ENCODE data around the gene BIRC5.

BIRC5 gene

DNA sequence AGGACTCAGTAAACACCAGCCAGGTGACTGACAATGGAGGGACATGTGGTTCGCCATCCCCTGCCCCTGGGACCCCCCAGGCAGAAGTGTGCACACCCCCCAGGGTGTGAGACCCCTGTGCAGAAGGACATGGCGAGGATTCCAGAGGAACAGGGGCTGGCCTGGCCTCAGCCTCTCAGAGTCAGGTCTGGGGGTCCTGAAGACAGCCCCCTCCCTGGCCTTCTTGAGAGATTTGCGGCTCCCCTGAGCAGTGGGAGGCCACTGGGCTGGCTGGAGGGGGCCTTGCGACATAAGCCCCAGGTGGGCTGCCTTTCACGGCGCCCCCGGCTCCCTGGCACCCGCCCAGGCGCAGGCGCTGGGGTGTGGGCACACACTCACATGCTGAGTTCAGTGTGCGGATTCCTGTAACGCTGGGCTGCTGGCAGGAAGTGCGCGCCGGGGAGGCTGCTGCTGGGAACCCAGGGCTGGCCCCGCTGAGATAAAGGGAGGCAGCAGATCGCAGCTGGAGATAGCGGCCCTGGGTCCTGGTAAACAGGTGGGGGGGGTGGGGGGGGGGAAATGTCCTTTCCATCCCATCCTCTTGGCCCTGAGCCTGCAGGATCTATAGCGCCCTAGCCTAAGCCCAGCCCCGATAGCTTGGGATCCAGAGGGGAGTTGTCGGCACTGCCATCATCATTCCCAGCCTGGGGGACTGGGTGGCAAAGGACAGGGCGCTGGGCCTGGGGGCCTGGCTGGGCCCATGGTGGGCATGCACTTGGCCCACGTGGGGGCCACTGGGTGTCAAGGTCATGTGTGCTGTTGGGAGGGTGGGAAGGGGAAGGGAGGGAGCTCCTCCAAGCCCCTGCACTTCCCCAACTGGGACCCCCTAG is 44.5 kb downstream of the BIRC5 start:
- DNase-seq, result peak; percentile 71

DNA sequence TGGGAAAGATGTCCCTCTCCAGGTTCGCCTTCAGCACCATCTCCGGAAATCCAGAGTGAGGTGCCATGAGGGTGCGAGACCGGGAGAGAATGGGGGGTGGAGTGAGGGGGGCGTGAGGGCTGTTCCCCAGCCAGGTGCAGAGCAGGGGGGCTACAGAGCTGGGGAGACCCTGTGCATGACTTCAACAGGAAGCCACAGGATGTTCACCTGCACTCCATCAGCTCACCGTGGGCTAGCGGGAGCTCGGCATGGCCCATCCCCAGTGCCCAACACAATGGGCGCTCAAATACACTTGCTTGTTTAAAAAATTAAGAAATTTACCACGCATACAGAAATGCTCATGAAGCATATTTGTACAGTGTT is 45.1 kb downstream of the BIRC5 start:
- no peak for DNase-seq

DNA sequence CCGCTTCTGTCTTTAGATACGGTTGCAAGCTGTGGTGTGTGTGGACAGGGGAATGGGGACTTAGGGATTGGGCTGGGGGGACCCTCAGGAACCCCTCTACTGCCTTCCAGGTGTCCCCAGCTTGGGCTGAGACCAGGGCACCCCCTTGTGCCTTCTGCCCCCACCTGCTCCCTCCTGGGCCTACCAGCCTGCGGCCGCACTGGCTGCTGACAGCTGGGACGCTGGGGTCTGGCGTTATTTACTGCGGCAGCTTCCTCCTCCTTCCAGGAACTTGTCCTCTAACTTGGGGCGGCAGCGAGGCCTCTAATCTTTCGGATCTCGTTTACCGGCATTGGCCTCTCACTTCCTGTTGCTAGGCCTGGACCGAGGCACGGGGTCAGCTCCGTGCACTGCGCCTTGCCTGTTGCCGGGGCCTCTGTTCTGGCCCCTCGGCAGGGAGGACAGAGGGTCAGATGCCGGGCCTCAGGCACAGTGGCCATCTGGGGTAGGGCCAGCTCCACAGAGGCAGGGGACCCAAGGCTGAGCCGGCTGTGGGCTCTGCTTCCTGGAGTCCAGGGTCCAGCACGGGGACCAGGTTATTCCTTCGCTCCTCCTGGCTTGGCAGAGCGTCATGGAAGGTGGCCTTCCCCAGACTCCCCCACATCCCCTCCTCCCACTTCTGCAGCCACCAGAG is 49.1 kb downstream of the BIRC5 start:
- no peak for DNase-seq

DNA sequence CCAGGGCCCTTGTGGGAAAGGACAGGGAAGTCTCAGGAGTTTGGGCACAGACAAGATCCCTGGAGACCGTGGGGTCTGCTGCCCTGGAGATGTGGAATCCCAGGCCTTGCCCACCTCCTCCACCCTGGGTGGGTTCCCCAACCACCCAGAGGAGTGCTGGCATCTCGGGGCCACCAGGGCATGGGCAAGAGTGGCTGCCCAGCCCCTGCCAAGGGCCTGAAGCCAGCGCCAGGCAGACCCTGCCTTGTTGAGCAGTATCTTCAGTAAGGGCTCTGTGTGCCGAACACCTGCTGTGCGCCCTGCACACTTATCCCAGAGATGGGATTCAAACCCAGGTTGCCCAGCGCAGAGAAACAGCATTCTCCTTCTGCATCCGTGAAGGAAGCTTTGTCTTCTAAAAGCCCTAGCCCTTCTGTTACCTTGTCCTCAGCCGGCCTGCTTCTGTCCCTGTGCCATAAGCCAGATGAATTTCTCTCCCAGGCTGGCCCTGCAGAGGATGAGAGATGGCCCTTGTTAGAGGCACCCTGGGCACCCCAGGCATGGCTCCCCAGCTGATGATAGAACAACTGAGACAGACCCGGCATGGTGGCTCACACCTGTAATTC is 49.8 kb downstream of the BIRC5 start:
- no peak for DNase-seq

DNA sequence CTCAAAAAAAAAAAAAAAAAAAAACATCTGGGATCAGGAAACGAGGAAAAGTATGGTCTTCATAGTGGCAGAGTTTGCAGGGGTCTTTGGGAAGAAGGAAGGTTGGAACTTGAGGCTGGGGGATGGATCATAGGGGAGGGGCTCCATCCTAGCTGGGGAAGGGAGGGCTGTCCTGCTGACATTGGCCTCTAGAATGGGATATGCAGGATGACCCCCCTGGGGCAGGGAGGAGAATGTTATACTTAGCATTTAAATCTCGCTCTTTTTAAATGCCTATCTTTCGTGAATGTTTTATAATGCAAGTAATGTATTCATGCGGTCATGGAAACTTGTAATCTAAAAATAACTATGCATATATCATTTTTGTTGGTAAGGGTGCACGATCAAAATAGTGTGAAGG is 50.5 kb downstream of the BIRC5 start:
- DNase-seq, result no peak

DNA sequence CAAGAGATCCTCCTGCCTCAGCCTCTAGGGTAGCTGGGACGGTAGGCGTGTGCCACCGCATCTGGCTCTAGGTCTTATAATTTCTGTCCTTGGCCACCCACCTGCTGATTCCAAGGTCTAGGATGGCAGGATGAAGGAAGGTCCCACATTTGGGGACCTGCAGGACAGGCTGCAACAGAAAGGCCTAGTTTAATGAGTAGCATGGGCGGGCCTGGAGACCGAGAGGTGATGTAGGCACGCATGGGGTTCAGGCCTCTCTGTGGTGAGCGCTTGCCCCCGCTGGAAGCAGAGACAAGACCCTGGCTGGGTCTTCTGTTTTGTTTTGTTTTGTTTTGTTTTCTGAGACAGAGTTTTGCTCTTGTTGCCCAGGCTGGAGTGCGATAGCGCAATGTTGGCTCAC is 51.1 kb downstream of the BIRC5 start:
- DNase-seq, result no peak

DNA sequence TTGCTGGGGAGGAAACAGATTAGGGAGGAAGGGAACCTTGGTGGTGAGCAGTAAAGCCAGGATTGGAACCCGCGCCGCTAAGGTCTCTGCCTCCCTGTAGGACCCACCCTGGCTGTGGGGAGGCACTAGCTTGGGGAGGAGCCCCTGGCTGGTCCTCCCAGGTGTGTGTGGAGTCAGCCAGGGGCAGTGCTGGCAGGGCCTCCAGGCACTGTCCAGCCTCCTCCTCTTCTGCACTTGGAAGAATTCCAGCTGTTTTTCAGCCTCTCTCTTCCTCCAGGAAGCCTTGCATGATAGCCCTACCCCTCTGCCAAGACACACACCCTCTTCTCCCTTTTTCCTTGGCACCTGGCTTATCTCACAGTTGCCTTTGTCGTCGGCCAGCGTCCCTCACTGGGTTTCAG is 52.2 kb downstream of the BIRC5 start:
- DNase-seq, result no peak

DNA sequence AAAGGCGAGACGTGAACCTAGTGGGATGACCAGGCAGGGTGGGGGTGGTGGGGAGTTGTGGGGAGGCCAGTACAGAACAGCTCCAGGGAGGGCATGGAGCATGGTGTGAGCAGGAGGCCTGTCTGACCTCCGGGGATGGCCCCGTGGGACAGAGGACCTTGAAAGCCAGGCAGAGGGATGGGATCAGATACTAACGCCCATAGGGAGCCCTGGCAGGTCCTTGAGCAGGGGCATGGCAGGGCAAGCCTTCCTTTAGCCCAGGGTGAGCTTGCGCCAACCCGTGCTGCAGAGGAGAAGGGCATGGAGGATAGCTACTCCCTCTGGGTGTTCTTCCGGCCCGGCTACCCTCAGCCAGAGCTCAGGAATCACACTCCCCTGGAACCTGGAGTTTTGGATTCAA is 52.7 kb downstream of the BIRC5 start:
- DNase-seq, result no peak

DNA sequence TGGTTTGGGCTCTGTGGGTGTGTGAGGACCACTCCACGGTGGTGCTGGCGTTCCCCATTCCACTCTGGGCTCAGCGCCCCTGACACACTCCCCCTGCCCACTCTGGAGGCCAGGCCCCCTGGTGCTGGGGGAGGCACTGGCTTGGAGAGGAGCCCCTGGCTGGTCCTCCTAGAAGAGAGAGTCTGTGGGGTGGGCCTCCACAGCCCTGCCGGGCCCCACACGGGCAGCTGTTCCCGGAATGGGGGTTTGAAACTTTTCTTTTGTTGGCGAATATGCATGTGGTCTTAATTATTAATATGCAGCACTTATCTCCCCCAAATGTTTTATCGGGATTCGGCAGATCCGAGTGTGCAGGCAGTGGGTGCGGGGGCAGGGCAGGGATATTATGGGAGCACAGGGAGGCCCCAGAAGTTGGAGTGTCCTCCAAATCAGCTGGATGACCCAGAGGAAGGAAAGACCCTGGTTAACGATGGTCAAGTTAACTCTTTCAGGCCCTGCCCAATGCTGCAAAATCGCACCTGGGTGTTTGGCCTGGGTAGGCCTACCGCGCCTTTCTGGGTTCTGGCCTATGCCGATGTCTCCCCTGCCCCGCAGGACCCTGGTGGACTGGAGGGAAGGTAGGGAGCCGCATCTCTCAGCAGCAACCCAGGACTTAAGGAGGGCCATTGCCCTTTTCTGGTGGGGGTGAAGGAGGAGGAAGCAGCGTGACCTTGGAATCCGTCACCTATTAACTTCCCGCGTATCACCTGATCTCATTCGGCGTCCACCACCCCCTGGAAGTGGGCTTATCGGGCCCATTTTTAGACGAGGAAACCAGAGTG is 53.4 kb downstream of the BIRC5 start:
- no peak for DNase-seq

DNA sequence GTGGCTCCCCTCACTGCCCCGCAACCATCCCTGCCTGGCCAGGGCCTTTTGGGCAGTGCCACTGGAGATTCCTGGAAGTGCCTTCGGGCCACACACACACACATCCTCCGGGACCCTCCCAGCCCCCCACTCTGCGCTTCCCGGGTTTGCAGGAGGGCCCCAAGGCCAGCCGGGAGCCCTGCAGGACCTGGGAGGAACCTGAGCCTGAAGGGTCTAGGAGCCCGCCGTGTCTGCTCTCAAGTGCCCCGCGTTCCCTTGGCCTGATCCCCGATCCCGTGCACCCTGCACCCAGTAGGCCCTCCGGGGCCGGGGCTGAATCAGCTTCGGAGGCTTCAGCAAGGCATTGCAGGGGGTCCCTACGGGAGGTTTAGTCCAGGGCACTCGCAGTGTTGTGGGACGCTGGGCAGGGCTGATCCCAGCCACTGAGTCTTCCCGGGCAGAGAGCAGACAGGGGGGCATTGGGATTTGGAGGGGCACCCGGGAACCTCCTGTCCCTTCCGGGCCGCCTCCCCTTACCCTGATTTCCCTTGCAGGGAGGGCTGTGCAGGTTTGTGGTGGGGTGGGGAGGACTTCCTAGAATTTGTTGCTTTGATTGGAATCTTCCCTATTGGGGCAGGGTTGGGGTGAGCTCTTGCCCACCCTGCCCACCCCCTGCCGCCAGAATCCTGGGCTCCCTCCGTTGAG is 54.3 kb downstream of the BIRC5 start:
- DNase-seq, result no peak

DNA sequence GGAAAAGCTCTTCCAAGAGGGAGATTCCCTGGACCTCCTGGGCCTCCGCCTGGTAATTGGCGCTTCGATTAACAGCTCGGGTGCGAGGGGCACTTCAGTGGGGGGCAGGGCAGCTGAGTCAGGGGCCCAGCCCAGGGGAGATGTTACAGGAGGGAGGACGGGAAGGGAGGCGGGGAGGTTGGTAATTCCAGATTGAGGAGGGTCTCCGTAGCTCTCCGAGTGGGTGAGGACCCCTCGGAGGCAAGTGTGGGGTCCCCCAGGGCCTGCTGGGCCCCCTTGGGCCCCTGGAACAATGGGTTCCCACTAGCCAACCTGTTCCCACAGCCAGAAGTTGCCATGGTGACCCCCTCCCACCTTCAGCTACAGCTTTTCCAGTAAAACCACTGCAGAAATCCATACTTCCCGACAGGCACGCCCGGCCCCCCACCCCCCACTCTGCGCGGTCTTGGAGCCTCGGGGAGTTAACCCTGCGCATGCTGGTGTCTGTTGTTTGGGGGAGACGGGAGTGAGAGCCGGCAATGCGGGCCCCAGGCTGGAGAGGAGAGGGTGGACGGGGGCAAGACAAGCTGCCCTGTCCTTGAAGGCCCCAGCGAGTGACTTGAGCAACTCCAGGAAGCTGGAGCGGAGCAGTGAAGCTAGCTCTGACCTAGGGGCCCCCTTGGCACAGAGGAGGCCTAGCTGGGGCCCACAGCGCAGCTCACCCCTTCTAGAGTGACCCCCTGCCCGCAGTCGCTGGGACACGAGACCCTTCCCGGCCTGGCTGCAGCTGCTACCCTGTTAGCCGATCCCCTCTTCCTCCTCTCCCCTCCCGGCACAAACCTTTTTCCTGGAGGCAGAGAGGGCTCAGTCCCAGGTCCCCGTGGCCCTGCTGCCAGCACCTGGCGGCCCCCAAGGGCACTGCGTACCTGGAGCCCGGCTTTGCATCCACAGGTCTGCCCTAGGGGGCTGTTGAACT is 55.2 kb downstream of the BIRC5 start:
- DNase-seq, result no peak

DNA sequence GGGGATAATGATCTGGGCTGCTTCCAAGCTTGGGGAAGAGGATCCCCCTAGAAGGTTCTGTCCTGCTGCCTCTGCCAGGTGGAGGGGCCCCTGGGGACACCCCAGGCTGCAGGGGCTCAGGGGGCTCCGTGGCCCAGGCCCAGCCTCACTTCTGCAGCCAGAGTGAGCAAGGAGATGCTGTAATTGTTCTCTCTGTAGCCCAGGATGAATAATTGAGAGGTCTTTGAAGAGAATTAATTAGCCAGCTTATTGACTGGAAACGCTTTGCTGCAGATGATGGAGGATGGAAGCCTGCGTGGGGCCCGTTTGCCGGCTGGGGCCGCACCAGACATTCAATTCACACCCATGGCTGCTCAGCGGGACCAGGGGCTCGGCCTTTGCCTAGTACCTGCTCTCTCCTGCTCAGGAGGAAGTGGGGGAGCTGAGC is 55.9 kb downstream of the BIRC5 start:
- DNase-seq, result no peak

DNA sequence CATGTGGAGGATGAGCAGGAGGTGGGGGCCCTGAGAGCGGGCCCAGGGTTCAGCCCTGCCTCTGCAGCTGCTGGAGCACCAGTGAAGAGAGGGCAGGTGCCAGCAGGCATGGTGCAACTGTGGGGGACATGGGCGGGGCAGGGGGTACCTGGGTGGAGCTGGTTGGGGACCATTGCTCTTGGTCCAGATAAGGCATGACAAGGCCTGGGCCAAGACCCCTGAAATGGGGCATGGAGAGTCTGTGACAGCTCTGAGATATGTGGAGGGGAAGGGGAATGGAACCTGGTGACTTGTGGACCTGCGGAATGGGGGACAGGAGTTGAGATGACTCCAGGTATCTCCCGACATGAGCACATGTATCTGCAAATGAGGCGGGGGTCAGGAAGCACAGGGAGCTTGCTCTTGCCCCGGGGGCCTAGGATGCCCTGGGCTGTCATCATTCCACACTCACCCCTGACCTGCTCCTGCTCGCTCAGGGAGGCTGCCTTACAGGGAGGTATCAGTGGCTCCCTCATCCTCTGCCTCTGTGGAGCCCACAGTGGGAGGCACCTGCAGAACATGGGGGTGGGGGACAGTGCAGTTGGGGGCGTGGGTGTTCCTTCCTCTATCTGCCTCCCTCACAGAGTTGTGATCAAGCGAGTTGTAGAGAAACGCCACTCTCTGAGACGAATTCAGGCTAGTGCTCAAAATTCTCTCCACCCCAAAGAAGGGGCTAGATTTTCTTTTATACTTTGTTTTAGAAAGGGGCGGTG is 57.5 kb downstream of the BIRC5 start:
- DNase-seq, result no peak

DNA sequence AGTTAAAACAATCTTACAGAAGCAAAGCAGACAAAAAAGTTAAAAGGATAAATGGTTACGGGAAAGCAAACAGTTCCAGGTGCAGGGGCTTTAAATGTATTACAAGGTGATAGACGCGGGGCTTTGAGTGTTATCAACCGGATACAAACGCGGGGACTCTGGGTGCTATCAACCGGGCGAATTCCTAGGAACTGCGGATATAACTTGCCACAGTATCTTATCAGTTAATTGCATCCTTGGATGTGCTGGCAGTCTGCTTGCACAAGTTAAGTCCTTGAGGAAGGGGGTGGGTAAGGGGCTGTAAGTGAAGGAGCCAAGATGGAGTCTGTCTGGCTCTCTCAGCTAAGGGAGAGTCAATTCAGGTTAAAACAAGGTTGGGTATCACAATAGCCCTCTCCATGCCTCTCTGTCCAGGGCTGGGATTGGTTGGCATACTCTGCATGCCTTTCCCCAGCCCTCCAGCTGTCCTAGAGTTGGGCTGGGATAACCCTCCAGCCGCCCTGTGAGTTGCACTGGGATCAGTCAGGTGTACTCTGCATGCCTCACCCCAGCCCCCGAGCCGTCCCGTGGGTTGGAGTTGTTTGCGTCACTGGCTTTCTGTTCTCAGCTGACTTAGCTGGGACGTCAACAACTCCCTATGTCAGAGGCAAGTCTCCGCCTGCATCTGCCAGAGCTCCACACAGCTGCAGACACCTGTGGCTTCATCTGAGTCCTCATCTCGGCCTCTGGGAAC is 58.3 kb downstream of the BIRC5 start:
- DNase-seq, result peak; percentile 56

DNA sequence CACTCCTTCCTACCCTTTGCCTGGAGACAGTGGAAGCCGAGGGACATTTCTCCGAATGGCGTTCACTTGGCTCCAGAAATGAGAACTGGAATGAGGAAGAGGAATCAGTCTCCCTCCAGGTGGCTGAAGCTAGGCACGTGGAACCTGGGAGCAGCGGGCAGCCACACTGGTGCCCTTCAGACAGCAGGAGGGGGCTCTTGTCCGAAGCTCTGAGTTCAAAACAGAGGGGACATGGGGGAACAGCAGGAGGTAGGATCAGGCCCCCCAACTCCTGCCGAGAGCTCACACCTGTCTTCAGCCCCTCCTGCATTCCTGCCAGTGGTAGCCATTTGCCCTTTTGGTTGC is 58.8 kb downstream of the BIRC5 start:
- DNase-seq, result no peak

DNA sequence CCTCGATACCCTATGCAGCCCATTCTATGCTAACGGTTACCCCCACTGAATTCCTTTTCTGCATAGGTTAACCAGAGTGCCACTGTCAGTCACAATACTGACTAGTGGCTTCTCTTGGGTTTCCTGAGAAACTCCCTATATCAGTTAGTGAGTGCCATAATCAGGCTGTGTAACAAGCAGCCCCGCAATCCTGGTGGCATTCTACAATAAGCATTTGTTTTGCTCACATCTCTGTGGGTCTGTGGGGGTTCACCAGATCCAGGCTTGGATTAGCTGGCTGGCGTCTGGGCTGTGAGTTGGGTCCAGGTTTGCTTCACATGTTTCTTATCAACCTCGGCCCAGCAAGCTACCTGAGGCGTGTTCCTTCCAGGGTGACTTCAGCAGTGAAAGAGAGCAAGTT is 59.8 kb downstream of the BIRC5 start:
- DNase-seq, result no peak
